Measurements from ENCODE around the gene FUT2.
A peak's percentile ranks its signal among the peaks of the same experiment; 100 is the strongest.
"Not testable (repeated sequence)": the region's sequence is repeated elsewhere in the genome, so short reads cannot be mapped to it uniquely, and the experiment has no call there.

The FUT2 gene

DNA sequence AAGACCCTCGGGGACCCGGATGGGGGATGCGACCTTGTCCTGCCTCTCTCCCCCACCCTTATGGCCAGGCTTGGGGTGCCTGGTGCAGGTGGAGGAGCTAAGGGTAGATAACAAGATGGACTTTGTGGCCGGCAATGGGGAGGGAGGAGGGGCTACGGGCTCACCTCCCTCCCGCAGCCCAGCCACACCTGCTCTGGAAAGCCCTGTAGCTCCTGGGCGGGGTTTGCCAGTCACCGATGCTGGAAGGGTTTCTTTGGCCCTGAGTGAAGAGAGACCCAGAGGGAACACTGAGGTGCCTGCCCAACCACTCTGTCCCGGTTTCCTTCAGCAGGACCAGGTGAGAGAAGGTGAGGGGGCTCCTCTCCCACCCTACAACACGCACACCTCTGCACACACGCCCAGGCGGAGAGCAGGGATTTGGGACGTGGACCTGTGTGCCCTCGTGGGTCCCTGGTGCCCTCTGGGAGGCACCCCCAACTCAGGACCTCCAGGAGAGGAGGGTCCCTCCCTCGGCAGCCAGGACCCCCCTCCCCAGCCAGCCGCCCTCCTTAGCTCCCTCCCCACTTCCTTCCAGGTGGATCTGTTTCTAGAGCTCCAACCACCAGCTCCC lies at the start of gene FUT2:
Gene FUT2, plus strand, starts transcription at position 229 of the 610 bp plus-strand sequence. CDS start 6,986 bp downstream, outside the sequence.
- no peak for DNase-seq (ENCODE audit: low read depth)

DNA sequence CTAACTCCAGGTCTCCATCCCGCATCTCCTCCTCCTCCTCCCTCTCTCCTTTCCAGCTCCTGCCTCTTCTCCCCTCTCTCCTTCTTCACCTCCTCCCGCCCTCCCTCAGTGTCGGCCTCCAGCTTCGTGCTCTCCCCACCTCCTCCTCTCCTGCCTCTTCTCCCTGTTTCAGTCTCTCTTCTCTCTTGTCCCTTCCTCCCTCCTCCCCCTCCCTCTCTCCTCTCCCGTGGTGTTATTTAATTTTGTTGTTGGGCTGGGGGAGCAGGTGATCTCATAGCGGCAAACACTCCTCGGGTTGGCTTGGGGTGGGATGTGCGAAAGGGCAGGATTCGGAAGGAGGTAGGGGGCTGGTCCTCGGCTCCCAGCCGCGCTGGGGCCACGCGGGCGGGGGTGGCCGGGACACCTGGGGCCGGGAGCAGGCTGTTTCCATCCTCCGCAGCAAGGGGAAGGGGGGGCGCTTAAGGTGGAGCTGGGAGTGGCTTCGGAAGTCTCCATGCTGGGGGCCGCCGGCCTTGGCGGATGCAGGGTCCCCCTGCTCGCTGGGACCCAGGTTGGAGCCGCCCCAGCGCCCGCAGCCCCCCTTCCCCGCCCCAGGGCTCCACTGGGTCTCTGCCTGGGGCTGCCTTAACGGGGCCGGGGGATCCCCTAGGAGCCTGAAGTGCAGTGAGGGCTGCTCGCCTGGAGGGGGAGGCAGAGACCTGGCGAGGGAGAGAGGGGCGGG lies 49.6 kb upstream of the FUT2 start, which contains the start of gene CA11:
Gene CA11, minus strand, starts transcription at position 187 of the 721 bp plus-strand sequence. CDS start 555 bp downstream, outside the sequence.
- DNase-seq (ENCODE audit: low read depth): peak; percentile 88

DNA sequence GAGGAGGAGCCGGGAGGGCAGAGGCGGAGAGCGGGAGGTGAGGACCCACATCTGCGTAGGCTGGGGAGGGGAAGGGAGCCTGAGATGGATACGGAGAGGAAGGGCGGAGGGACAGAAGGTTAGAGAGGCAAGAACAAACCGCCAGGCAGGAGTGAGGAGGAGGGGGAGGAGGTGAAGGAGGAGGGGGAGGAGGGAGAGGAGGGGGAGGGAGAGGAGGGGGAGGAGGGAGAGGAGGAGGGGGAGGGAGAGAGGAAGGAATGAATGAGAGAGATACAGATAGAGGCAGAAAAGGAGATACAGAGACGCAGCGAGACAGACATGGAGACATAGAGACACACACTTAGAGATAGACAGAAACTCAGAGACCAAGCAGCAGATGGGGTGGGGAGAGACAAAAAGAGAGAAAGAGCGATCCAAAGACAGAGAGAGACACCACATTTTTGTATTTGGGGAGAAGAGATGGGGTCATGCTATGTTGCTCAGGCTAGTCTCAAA lies 49.0 kb upstream of the FUT2 start:
- DNase-seq (ENCODE audit: low read depth): no peak

DNA sequence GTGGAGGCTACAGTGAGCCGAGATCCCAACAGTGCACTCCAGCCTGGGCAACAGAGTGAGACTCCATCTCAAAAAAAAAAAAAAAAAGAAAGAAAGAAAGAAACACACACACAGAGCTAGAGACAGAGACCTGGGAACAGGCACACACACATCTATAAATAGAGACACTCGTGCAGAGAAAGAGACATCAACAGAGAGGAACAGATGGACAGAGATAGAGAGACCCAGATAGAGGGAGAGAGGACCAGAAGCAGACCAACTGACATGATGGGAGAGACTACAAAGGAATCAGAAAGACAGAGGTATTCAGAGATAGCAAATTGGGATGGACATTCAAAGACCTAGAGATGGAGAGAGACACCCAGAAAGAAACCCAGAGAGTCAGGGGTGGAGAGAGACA lies 47.6 kb upstream of the FUT2 start:
- DNase-seq (ENCODE audit: low read depth): no peak

DNA sequence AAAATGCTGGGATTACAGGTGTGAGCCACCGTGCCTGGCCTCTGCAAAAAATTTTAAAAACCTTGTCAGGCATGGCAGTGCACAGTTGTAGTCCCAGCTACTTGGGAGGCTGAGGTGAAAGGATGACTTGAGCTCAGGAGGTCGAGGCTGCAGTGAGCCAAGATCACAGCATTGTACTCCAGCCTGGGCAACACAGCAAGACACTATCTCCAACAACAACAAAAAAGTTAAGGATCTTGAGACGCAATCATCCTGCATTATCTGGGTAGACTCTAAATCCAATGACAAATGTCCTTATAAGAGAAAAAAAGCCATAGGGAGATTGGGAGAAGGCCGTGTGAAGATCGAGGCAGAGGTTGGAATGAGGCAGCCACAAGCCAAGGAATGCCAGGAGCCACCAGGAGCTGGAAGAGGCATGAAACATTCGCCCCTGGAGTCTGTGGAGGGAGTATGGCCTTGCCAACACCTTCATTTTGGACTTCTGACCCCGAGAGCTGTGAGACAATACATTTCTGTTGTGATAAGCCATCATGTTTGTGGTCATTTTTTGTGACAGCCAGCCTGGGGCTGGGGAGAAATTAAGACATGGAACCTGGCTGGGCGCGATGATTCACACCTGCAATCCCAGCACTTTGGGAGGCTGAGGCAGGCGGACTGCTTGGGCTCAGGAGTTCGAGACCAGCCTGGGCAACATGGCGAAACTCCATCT lies 44.6 kb upstream of the FUT2 start:
- DNase-seq (ENCODE audit: low read depth): no peak

DNA sequence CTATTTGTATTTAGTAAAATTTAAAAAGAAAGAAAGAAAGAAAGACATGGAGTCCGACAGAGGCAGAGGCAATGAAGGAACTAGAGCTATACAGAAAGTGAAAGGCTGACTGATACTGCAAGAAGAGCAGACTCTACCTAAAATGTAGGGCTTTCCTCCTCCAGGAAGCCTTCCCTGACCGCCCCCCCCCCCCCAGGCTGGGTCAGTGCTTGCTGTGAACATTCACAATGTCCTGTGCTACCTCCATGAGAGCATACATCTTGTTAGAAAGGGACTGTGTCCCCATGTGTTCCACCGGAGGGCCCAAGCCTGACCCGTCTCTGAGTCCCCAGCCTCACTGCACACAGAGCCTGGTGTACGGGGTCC lies 44.1 kb upstream of the FUT2 start:
- no peak for DNase-seq (ENCODE audit: low read depth)

DNA sequence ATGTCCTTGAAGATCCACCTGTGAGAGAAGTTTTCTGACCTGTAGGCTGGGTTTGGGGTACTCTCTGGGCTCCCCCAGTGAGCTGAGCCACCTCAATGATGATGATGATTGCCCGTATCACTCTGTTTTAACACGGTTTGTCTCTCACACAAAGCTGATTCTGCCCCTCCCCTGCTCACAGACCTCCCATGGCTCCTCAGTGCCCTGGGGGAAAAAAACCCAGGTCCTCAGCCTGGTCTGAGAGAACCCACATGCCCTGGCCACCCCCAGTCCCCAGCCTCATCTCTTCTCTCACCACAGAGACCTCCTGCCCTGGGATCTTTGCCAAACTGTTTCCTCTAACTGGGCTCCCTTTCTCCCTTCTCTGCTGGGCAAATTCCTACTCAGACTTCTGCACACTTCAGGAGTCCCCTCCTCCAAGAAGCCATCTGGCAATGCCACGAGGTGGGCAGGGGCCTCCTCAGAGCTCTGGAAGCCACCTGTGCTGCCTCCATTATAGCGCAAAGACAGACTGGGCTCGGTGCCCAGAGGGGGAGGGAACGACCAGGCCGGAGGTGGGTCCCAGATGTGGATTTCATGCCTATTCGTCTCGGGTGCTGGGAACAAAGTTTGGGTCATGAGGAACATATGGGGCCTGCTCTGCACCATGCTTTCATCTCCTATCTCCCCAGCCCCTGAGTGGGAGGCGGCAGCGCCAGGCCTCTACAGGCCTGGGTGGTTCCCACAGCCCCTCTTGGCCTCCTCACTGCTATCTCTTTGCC lies 41.3 kb upstream of the FUT2 start:
- DNase-seq (ENCODE audit: low read depth): no peak

DNA sequence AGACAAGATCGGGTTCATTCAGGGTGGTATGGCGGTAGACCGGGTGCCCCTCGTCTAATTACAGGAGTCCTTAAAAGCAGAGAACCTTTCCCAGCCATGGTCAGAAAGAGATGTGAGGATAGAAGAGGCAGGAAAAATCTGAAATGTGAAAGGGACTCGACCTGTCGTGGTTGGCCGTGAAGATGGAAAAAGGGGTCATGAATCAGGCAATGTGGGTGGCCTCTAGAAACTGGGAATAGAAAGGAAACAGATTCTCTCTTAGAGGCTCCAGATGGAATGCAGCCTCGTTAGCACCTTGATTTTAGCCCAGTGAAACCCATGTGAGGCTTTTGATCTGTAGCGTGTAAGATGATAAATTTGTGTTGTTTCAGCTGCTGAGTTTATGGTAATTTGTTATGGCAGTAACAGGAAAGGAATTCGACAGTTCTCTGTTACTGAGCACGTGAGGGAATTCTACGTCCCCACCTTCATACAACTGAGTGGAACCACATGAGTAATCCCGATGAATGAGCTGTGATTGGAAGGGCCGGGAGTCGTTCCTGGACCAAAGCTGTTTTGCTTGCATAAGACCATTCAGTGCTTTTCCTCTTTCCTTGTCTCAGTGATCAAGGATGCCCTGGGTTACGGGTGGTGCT lies 38.8 kb upstream of the FUT2 start:
- DNase-seq (ENCODE audit: low read depth): no peak

DNA sequence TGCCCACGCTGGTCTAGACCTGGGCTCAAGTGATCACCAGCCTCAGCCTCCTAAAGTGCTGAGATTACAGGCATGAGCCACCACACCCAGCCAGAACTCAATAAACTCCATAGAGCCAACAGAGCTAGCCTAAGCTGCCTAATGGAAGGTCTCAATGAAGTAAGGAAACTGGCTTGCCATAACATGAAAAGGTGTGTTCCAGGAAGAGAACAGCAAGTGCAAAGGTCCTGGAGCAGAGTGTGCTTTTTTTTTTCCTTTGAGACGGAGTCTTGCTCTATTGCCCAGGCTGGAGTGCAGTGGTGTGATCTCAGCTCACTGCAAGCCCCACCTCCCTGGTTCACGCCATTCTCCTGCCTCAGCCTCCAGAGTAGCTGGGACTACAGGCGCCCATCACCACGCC lies 37.9 kb upstream of the FUT2 start:
- DNase-seq (ENCODE audit: low read depth): not testable (repeated sequence)

DNA sequence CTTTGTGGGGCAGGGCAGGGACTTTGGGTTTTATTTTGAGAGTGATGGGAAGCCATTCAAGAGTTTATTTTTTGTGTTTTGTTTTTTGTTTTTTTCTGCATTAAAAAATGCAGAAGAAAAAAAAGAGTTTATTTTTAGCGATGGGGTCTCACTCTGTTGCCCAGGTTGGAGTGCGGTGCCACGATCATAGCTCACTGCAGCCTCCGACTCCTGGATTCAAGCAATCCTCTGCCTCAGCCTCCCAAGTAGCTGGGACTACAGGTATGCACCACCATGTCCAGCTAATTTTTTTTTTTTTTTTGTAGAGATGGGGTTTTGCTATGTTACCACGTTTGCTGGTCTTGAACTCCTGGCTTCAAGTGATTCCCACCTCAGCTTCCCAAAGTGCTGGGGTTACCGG lies 37.3 kb upstream of the FUT2 start:
- DNase-seq (ENCODE audit: low read depth): no peak

DNA sequence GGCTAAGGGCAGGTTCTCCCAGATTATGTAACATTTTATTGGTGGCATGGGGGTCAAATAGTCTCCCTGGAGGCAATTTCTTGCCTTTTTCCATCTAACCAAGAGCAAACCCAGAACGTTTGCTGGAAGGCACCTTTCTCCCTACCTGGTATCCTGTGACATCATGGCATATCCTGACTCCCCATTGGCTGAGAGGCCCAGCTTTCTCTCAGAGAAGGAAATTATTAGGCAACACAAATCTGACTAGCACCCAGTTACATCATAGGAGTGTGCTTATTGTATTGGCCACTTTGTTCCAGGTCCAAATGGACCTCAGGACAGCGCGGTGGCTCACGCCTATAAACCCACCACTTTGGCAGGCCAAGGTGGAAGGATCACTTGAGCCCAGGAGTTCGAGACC lies 36.0 kb upstream of the FUT2 start:
- no peak for DNase-seq (ENCODE audit: low read depth)

DNA sequence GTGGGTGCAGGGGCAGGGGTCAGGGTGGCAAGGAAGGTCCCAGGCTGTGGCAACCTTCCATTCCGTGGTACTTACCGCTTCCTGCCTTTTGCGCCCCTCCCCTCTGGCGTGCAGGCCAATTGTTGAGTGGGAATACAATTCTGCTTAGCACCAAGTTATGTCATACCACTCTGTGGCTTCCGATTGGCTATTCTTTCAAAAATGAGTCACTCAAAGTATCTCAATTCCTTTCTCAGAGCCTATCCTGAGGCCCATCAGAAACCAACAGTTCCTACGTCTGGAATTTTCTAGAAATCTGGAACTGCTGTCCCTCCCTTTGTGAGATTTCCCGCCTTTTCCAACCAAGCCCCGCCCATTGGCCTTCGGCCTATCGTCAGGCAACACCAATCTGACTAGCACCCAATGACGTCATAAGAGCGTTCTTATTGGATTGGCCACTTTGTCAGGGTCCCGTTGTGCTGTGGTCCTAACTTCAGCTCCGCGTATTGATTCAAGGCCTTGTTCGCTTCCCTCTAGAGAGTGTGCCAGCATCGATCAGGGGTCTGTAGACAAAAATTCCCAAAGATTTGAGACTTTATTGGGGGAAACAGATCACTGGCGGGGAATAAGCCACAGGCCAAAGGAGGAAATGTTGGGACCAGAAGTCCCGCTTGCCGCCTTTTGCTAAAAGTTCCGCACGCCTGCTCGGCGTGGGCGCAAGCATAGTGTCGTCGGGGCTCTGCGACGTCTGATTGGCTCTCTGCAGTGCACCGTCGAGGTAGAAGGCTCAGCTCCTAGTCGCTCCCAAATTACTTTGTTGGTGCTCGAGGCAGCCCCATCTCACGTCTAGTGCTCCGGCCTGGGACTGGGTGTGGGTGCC lies 34.7 kb upstream of the FUT2 start:
- DNase-seq (ENCODE audit: low read depth): peak; percentile 46

DNA sequence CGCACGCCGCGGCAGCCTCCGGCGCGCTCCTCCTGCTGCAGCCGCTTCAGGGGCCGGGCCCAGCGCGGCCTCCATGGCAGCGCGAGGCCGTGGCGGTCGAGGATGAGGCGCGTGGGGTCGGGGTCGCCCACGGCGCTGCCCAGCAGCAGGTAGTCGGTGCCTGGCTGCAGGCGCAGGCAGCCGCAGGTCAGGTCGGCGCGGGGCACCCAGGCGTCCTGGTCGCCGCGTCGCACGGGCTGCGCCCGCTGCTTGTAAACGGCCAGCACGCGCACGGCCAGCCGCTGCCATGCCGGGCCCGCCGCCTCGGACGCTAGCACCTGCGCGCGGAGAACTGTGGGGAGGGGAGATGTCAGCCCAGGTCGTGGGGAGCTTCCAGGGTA lies 34.1 kb upstream of the FUT2 start:
- DNase-seq (ENCODE audit: low read depth): no peak

DNA sequence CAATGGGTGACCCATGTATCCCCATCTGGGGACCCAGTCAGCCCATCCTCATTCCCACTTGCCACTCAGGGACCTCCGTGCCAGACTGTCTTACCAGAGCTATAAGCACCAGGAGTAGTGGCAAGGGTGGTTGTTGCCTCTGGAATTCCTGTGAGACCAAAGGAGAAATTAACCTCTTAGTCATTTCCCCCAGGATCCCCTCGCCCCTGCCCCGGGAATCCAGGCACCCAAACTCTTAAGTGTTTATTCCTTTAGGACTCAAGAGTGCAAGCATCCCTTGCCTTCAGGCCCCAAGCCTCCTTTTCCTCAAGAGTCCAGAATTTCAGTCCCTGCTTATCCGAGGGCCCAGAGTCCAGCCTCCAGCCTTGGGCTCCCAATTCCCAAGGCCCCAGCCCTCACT lies 32.1 kb upstream of the FUT2 start:
- DNase-seq (ENCODE audit: low read depth): no peak

DNA sequence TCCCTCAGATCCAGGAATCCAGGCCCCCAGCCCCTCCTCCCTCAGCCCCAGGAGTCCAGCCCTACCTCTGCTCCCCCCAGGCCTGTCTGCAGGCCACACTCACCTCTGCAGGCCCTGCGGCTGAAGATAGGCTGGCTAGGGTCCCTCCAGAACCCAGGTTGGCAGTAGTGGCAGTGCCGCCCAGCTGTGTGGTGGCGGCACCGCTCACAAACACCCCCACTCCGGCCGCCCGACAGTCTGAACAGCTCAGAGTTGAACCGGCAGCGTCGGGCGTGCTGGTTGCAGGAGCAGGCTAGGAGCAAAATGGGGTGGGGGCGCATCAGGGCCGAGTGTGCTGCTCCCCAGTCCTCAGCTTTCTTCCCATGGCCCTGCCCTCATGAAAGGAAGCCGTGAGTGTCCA lies 31.3 kb upstream of the FUT2 start:
- DNase-seq (ENCODE audit: low read depth): no peak

DNA sequence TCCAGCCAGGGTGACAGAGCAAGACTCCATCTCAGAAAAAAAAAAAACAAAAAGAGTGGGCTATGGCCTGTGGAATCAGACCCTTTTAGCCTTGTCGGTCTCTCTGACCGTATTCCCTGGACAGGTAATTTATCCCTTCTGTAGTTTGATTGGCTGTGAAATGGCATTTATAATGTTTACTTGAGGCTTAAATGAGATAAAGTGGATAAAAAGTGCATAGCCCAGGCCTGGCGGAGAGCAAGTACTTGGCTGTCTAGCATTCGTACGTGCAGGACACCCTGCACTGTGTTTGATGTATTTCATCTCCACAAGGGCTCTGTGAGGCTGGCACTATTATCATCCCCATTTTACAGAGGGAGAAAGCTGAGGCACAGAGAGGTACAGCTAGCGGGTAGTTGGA lies 30.0 kb upstream of the FUT2 start:
- no peak for DNase-seq (ENCODE audit: low read depth)

DNA sequence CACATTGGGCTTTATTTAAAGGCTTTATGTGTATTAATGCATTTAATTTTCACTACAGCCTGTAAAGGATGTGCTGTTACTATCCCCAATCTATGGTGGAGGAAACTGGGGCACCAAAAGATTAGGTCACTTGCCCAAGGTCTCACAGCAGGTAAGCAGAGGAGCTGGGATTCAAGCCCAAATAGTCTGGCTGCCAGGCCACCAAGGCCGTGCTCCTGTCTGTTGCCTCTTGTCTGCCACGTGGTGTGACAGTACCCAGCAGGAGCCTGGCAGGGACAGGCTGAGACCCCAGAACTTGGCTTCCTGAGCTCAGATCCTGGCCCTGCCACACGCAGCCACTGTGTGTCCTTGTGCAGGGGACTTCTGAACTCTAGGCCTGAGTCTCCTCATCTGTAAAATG lies 27.4 kb upstream of the FUT2 start:
- no peak for DNase-seq (ENCODE audit: low read depth)

DNA sequence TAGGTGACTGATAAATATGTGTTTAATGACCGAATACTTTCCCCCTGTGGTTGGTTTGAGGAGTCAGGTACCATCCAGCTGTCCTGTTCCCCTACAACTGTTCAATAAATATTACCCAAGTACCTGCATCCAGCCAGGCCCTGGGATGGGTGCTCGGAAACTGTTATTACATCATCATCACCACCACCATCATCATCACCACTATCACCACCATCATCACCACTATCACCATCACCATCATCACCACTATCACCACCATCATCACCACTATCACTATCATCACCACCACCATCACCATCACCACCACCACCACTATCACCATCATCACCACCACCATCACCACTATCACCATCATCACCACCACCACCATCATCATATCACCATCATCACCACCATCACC lies 27.0 kb upstream of the FUT2 start:
- DNase-seq (ENCODE audit: low read depth): no peak

DNA sequence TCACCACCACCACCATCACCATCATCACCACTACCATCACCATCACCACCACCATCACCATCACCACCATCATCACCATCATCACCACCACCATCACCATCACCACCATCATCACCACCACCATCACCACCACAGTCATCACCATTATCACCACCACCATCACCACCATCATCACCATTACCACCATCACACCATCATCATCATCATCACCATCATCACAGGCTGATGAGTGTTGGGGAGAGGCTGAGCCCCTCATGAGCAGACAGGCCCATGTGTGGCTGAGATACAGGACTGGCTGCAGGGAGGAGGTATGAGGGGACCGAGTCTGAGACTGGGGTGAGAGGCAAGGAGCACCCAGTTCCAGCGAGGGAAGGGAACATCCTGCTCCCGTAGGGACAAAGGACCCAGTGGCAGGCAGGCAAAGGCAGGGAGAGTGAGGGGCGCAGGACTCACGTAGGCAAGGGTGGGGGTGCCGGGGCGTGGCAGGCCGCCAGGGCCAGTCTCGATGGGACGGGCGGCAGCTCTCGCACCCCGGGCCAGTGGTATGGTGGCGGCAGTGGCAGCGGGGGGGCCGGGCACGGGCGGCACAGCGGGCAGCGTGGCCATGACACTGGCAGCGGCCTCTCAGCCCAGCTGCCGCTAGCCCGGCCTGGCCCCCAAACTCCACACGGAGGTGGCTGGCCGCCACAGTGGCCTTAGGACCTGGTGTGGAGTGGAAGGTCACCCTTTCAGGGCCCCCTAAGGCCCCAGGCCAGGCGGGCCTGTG lies 25.7 kb upstream of the FUT2 start:
- DNase-seq (ENCODE audit: low read depth): no peak

Data from activated T-helper 1 cell treated with Interleukin-2 at 50 U/mL for 16 hours (primary cell).